ENCODE results near the gene DDX41.
A peak's percentile ranks its signal among the peaks of the same experiment; 100 is the strongest.
"Not testable (repeated sequence)": the region's sequence is repeated elsewhere in the genome, so short reads cannot be mapped to it uniquely, and the experiment has no call there.

Gene DDX41

DNA sequence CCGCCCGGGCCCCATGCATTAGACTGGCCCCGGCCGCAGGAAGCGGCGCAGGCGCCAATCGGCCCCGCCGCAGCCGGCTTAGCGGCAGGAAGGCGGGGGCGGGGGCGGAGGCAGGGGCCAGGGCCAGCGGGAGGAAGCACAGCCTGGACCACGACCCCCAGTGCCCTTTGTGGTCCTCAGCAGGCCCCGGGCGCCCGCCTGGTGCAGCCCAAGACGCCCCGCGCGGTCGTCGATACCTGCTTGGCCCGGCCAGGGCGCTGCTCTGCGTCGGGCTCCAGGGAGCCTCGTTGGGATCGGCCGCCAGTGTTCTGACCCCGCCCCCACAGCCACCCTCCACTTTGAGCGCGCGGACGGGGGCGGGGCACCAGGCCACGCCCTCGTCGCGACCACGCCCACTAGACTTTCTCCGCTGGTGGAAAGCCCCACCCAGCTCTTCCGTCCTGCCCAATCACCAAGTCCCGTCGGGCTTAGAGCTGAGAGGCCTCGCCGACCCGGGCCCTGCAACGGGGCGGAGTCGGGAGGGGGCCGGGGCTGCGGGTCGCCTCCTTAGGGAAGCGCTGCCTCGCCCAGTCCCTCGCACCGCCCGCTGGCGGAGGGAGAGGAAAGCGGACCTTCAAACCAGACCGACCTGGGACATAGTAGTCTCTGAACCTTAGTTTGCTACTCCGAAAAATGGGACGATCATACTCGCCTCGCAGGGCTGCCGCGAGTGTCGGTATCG, 19.3 kb downstream of the DDX41 start, which contains the start of gene PDLIM7:
PDLIM7 (minus strand) TSS at position 313 of the 721 bp plus-strand sequence. CDS start 1,092 bp downstream, outside the sequence.
- DNase-seq, result peak; percentile 96

DNA sequence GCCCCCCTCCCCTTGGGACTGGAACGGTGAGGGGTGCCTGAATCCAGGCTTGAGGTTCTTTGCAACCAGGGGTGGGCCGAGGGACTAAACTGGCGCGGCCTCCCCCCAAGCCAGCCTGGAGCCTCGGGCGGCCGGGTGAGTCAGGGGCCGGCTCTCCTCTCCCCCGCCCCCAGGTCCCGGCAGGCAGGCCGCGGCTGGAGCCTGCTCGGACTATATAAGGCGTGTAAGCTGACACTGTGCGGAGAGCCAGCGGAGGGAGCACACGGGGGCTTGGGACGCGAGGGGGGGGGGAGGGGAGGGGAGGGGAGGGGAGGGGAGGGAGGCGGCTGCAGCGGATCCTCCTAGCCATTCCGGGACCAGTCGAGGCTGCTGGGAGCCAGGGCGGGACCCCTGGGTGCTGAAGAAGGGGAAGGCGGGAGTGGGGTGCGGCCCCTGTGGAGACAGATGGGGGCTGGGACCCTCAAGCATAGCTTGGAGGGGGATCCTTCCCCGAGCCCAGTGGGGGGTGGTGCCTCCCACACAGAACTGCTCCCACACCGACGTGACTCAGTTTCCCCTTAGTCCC, 20.0 kb downstream of the DDX41 start:
- peak; percentile 65 for DNase-seq

DNA sequence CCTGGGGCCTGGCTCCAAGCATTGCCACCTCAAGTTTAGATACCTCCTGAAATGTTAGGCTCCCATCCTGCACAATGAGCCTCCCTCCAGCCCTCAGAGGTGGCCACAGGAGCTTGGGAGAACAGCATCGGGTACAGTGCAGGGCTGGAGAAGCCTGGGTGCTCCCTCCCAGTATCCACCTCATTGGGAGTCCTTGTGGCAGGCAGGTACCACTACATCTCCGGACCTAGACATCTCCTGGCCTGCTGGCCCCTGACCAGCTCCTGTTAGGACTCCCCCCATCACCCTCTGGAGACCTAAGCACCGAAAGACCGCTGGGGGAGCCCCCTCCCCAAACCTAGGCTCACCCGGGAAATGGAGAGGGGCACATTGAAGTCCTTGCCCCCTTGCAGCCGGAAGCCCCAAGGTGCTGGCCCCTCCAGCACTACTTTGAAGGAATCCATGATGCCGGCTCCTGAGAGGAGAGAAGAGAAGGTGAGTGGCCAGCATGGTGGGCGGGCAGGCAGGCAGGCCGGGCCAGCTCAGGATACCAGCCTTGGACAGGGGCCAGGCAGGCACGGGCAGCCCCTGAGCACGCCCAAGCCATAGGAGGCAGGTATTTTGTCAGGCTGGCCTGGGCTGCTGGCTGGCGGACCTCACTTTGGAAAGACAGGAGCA, 20.6 kb downstream of the DDX41 start:
- no peak for DNase-seq

DNA sequence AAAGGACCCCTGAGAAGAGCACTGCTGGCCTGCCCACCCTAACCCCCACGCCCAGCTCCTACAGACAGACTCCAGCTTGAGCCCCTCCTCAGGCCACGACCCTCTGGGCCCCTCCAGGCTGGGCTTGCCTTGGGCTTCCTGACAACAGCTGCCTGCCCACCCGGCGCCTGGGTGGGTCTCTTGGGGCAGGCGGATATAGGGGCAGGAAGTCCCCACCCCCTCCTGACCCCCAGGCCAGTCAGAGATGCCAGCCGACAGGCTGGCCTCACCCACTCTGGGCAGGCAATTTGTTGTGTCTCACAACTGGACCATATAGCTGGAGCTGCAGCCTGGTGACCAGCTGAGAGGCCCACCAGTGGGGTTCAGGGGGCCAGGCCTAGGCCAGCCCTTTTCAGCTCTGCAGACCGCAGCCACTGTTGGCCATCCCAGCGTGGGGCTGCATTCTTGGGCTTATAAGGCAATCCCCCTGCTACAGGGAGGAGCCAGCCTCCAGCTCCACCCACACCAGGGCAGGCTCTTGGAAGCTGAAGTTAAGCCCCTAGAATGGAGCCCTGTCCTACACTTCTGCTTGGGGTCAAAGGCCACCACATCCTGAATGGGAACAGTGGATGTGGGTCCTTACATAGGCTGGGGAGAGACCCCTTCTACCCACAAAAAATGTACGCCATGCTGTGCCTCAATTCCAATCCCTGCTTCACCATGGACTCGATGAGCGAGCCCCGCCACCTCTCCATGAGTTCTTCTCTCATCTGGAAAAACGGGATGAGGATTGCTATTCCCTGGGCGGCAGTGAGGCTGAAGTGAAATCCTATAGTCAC, 21.3 kb downstream of the DDX41 start:
- DNase-seq, result peak; percentile 41

DNA sequence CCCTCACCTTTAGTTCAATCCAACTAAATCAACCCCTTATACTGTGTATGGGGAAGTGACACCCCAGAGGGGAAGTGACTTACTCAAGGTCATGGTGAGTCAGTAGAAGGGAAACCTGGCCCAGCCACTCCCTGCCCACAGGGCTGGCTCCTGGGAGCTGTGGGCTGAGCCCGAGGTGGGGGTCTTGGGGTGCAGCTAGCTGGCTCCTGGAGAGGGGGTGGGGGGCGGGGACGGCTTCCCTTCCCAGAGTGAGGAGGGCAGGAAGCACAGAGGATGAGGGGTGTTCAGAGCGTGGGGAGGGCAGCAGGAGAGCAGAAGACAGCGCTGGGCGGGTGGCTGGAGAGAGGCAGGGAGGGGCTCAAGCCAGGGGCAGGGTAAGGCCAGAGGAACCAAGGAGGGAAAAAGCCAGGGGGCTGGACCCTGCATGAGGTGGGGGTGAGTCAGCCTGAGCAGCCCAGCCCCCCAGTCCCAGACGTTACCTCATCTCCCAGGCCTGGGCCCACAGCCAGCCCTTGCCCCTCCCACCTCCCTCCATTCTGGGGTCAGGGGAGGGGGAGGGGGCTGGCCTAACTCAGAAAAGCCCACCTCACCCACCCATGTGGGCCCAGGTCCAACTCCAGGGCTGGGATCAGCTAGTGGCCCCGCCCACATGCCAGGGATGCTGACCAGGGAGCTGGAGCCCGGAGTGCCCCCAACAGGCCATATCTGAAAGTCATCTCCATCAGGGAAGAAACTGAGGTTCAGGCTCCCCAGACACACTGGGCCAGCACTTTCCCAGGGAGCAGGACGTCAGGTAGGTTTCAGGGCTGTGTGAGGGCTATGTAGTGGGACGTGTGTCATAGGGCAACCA, 22.2 kb downstream of the DDX41 start:
- DNase-seq, result no peak

DNA sequence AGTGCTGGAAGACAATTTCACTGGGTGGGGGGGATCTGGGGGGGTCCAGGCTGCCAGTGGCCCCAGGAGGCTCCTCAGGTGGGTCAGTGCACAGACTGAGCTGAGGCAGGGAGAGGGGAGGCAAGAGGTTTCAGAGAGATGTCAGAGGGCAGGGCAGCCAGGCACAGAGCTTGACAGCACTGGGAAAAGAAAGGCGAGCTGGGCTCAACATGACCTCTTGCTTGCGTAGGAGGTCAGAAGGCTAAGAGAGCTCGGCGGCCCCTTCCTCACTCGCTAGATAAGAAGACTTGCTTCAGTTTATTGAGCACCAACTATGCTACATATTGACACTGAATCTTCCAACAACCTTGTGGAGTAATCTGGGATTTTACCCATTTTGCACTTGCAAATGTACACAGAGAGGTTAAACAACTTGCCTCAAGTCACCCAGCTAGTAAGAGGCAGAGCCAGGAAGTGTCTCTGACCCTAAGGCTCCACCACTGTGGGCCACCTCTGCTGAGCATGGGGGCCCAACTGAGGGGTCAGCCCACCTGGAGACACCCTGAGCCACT, 22.9 kb downstream of the DDX41 start:
- DNase-seq, result no peak

DNA sequence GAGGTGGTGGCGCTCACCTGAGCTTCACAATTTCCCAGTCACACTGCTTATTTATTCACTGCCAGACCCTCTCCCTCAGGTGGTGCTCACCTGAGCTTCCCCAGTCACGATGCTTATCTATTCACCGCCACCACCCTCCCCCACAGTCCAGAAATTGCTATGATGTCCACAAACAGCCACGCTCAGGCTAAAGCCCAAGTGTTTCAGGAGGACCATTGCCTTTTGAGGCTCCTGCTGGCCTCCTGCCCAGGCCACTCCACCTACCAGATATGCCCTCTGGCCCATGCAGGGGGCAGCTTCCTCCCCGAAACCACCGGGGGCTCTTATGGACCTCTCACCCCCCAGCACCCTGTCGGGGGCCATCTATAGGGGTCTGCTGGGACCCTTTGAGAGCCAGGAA, 23.9 kb downstream of the DDX41 start:
- DNase-seq, result no peak

DNA sequence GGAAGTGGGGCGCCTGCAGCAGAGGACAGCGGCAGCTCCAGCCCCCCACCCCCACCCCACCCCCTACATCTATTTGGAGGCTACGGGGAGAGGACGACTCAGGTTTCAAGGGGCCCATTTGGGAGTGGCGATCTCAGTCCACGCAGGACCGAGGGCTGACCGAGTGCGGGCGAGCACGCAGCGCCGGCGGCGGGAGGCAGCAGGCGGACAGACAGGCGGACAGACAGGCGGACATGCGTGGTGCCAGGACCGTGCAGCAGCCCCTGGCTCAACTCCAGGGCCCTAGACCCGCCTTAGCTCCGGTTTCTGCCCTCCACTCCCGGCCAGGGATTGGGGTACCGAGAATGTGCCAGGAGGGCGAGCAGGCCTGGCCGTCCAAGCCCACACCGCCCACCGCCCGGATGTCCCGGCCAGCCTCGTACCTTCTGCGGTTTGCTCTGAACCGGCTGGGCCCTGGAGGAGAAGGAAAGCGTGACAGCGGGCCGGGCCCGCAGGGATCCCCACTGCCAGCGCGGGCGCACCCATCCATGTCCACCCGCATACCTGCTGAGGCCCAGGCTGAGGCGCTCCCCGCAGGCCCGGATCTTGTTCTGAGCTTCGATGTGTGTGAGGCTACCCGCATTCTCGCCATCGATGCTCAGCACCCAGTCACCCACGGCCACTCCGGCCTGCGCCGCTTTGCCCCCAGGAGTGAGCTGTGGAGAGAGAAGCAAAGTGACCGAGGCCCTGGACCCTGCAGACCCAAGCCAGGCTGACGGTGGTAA, 24.6 kb downstream of the DDX41 start:
- DNase-seq, result no peak

DNA sequence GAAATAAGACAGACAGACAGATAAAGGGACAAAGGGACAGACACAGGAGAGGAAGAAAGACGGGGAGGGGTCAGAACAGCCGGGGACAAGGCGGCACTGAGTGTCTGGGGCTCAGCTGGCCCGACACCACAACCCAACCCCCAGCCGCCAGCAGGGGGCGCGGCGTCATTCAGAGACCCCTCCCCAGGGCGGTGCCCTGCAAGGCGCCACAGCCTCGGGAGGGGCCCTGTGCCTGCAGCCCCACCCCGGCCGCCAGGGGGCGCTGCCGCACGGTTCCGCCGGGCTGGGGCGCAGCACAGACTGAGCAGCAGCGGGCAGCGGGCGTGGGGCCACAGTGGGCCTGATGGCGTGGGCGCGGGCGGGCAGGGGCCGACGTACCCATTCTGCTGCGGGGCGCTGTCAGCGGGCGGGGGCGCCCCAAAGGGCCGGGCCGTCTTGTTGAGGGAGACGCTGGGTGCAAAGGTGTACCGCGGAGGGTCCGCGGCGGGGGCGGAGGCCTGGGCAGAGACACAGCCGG, 25.3 kb downstream of the DDX41 start:
- no peak for DNase-seq

DNA sequence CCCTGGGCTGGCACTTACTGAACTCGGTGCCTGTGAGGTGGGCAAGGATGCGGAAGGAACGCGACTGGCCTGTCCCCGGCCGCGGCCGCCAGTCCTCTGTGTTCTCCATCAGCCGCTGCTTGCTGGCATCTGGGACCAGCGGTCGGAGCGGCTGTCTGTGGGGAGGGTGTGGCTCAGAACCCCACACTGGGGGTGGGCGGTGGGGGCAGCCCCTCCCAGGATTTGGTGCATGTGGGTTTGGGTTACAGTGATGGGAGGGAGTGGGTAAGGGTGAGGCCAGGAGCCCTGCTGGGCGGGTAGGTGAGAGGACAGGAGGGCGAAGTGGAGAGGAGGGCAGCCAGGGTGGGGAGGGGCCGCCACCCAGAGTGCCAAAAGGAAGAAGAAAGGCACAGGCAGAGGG, 25.8 kb downstream of the DDX41 start:
- no peak for DNase-seq

DNA sequence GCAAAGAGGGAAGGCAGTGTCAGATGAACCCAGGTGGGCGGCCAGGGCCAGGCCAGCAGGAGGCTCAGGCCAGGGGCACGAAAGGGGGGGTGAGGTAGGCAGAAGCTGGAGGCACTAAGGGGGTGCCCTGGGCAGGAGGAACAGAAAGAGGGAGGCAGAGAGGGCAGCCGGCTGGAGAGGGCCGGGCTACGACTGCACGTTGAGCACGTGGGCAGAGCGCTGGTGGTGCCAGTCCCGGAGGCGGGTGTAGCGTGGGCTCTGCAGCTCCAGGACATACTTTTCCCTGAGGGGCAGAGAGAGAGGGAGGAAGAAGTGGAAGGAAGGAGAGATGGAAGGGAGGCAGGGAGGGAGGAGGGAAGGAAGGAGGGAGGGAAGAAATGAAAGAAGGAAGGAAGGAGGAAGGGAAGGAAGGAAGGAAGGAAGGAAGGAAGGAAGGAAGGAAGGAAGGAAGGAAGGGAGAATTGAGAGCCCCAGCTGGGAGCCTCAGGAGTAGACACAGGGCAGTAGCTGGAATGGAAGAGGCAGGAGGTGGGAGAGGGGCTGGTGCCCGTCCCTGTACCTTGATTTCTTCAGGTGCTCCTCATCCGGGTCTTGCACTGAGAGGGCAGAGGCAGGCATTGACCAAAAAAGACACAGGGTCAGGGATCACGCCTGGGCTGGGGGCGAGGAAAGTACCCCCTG, 26.3 kb downstream of the DDX41 start:
- no peak for DNase-seq

DNA sequence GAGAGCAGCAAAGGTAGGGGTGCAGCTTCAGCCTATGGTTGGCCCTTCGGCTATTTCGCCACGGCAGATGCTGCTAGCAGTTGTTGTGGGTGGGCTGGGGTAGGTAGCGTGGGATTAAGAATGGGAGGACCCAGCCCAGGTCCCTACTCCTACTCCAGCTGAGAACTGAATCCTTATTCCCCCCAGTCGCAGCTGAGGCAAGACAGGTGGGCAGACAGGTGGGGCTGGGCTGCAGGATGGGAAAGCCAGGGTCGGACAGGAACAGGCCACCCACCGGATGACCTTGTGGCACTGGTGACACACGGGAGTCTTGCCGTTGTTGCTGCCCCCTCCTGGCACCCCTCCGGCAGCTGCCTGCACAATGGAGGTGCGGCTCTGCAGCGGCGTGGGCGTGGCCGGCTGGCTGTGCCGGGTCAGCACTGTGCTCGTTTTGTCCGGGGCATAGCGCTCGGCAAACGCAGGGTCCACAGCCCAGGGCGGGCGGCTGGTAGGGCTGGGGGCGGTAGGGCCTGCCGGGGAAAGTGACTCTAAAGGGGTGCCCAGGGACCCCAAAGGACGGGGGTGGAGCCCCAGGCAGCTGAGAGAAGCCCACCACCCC, 27.5 kb downstream of the DDX41 start:
- no peak for DNase-seq

DNA sequence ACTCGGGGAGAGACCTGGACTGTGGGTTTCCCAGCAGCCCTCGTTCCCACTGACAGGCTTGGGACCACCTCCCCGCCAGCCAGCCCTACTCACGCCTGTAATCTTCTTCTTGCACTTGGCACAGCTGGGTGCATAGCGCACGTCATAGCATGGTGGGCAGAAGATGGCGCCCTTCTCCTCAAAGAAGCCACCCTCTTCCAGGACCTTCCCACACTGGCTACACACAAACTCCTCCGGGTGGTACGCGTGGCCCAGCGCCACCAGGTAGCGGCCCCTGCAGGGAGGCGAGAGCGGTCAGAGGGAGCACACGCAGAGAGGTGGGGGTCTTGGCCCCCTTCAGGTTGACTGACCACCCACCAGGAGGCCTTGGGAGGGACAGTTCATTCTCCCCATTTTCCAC, 28.8 kb downstream of the DDX41 start:
- DNase-seq, result no peak

DNA sequence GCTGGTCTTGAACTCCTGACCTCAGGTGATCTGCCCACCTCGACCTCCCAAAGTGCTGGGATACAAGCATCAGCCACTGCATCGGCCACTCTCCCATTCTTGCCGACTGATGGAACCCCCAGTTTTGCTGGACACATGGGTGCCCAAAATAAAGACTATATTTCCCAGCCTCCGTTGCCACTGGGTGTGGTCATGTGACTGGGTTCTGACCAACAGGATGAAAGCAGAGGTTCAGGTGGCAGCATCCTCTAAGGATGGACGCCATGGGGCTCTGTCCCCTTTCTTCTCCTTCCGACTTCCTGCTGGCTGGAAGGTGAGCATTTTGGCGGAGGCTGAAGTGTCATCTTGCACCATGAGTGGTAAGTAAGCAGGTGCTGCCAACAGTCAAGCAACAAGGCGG, 29.6 kb downstream of the DDX41 start:
- no peak for DNase-seq

DNA sequence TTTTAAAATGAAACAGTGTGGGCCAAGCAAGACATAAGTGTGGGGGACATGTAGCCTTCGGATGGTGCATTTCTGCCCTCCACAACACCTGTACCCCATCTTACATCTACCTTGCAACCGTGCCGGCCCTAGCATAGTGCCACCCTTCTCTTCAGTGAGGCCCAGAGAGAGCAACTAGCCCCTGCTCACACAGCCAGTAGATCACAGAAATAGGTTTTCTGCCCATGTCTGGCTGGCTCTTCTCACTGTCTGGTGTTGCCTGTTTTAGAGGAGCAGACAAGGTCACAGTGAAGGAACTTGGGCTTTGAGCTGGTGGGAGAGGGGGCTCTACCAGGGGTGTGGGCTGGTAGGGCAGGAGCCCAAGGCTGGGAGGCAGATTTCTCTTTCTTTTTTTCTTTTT, 30.5 kb downstream of the DDX41 start:
- no peak for DNase-seq

DNA sequence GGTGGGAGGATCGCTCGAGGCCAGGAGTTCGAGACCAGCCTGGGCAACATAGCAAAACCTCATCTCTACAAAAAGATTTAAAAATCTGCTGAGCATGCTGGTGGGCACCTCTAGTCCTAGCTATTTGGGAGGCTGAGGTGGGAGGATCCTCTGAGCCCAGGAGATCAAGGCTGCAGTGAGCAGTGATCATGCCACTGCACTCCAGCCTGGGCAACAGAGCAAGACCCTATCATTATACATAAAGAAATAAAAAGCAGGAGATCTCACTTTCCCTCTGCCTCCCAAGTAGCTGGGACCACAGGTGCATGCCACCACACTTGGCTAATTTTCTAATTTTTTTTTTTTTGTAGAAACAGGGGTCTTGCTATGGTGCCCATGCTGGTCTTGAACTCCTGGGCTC, 31.0 kb downstream of the DDX41 start:
- not testable (repeated sequence) for DNase-seq

DNA sequence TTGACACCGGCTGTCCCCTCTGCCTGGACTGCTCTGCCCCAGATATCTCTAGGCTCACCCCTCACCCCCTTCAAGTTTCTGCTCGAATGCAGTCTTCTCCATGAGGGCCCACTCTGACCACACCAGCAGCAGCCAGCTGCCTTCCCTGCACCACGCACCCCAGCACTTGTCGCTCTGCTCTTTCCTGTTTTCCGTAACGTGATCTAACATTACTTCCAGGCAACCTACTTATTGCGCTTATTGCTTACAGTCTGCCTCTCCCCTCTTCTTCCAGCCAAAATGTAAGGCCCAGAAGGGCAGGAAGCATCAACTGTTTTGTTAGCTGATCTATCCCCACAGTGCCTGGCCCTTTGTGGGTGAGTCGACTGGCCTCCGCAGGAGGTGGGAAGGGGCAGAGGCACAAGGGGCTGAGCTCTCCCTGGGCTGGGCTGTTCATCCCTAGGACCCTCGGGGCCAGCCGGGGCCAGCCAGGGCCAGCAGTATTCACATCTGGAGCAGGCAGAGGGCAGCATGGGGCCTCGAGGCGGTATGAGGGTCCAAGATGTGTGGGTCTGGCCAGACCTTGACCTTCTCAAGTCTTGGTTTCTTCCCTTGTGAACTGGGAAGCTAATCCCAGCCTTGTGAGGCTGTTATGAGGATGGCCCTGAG, 31.7 kb downstream of the DDX41 start:
- DNase-seq, result no peak

DNA sequence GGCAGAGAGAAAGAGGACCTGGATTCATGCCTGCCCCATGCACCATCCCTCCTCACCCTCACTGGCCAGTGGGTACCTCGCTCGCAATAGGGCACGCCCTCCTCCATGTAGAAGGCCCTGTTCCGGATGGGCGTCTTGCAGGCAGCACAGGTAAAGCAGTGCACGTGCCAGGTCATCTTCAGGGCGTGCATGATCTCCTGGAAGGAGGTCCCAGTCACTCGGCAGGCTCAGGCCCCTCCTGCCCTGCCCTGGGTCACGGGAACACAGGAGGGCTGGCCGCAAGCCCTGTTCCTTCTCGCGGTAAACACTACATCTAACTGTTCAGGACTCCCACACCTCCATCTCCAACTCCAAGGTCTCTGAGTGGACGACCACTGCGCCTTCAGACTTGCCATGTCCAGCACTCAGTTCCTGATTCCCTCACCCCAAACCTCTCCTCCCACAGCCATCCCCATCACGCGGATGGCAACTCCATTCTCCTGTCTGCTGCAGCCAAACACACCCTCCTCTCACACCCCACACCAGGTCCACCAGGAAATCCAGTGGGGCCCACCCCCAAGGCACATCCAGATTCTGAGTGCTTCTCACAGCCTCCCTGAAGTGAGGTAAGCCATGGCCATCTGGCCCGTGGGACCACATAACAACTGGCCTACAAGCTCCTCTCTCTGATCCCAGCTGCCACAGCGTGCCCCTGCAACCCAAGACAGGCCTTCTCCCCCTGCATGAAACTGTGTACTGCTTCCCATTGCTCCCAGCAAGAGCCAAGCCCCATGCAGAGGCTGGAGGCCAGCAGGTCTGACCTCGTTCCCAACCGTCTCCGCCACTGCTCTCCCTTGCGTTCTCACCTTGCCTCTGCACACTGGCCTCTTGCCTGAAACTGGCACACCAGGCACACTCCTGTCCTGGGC, 32.5 kb downstream of the DDX41 start:
- DNase-seq, result no peak

All from GOT3 (cell line).